MCF 10A (cell line): ENCODE data around the gene ISCU. TPM values are rescaled to one million over a fixed set of nuclear protein-coding genes. Genes with fewer than 3 reads are reported as not detected.

Source experiments
- BruUV-seq: library from RNA; stranded (reverse); fragments of 400-500 nt; replicated peaks from 2 replicates; lab custom pipeline; 2021; lab: Mats Ljungman, UMichigan
- CTCF ChIA-PET: fragments of 300-600 bp; sonication (Branson Sonifier 250); formaldehyde crosslinking; extraction: SDS; loops from one replicate; lab custom pipeline; 2021; ENCODE audit warnings: antibody characterized with exemption, inconsistent platforms; lab: Yijun Ruan, JAX
- POLR2A ChIA-PET: fragments of 300-600, 350-650 bp; sonication (Branson Sonifier 250); formaldehyde crosslinking; extraction: SDS; loops from one replicate; lab custom pipeline; 2020; ENCODE audit warnings: antibody characterized with exemption, inconsistent platforms; lab: Yijun Ruan, JAX
- DNase-seq: peaks from one replicate; pipeline ENCODE4 v3.0.0-alpha.2; 2018; ENCODE audit not compliant: unreplicated experiment
- H3K27ac Mint-ChIP-seq: one replicate; pipeline ENCODE4 v1.8.0; 2022; ENCODE audit warnings: mild to moderate bottlenecking, low read depth, mixed read lengths; ENCODE audit not compliant: unreplicated experiment
- H3K27me3 Mint-ChIP-seq: one replicate; pipeline ENCODE4 v1.8.0; 2022; ENCODE audit warnings: mixed read lengths; ENCODE audit not compliant: insufficient read depth, unreplicated experiment
- H3K36me3 Mint-ChIP-seq: one replicate; pipeline ENCODE4 v1.8.0; 2022; ENCODE audit warnings: mild to moderate bottlenecking, moderate library complexity, mixed read lengths; ENCODE audit not compliant: insufficient read depth, unreplicated experiment
- H3K4me1 Mint-ChIP-seq: one replicate; pipeline ENCODE4 v1.8.0; 2022; ENCODE audit warnings: mixed read lengths; ENCODE audit not compliant: insufficient read depth, unreplicated experiment
- H3K4me3 Mint-ChIP-seq: one replicate; pipeline ENCODE4 v1.8.0; 2022; ENCODE audit warnings: mild to moderate bottlenecking, moderate library complexity, mixed read lengths; ENCODE audit not compliant: unreplicated experiment
- H3K9me3 Mint-ChIP-seq: one replicate; pipeline ENCODE4 v1.8.0; 2022; ENCODE audit warnings: mixed read lengths; ENCODE audit not compliant: unreplicated experiment
- intact Hi-C: fragments of 100-400 bp; cut with micrococcal nuclease; formaldehyde crosslinking; loops from 2 replicates; pipeline ENCODE4 v1.14.1; 2022
- total RNA-seq: library from RNA; stranded (reverse); gene quantifications from 2 replicates; pipeline ENCODE4 v1.2.3, GENCODE V29; 2022
- TF ChIP-seq, protein P1 (sequence below): fragments of 200-600 bp; IDR thresholded peaks from one replicate; pipeline ENCODE4 v1.8.0; 2022; ENCODE audit warnings: antibody characterized with exemption, mild to moderate bottlenecking; ENCODE audit not compliant: unreplicated experiment

Gene ISCU
- total RNA-seq, 1 experiment from 2014 or later = 115 TPM

DNA sequence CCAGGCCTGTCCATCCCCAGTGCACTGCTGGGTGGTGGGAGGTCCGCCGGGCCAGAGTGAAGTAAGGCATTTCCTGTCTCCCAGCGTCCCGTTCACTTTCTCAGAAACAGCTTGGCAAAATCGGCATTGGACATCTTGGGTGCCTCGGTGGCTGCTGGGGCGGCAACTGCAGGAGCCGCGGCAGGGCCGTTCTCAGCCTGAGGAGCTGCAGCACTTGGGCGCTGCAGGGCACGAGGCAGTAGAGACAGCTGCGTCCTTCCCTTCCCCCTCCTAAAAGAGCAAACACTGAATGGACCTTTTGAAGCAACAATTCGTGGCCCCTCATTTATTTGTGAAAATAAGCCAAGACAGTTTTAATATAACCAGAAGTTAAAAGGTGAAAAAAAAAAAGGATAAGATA lies 39.0 kb upstream of the ISCU start:
- intact Hi-C loops = no loop called here
- no peaks in the 10 kb centered on the region for H3K27me3 Mint-ChIP-seq
- no peak overlapping the region for H3K27ac Mint-ChIP-seq
- POLR2A ChIA-PET = interaction anchor here (1.9 kb wide), 1 partner anchor 10 kb away, joined by 5 read pairs; no protein-coding TSS in a partner anchor
- no TSS peak for BruUV-seq
- H3K4me1 Mint-ChIP-seq = no peaks in the 10 kb centered on the region
- peaks cover 91% of the 10 kb centered on the region for H3K36me3 Mint-ChIP-seq
- no peak overlapping the region for H3K4me3 Mint-ChIP-seq
- CTCF ChIA-PET = interaction anchor here (0.8 to 2.7 kb wide), 2 partner anchors 9 to 11 kb away, joined by 3 to 11 read pairs; no protein-coding TSS in a partner anchor
- no peak for DNase-seq
- no peaks in the 10 kb centered on the region for H3K9me3 Mint-ChIP-seq
- TF ChIP-seq, protein P1, sequence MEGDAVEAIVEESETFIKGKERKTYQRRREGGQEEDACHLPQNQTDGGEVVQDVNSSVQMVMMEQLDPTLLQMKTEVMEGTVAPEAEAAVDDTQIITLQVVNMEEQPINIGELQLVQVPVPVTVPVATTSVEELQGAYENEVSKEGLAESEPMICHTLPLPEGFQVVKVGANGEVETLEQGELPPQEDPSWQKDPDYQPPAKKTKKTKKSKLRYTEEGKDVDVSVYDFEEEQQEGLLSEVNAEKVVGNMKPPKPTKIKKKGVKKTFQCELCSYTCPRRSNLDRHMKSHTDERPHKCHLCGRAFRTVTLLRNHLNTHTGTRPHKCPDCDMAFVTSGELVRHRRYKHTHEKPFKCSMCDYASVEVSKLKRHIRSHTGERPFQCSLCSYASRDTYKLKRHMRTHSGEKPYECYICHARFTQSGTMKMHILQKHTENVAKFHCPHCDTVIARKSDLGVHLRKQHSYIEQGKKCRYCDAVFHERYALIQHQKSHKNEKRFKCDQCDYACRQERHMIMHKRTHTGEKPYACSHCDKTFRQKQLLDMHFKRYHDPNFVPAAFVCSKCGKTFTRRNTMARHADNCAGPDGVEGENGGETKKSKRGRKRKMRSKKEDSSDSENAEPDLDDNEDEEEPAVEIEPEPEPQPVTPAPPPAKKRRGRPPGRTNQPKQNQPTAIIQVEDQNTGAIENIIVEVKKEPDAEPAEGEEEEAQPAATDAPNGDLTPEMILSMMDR = no peak

DNA sequence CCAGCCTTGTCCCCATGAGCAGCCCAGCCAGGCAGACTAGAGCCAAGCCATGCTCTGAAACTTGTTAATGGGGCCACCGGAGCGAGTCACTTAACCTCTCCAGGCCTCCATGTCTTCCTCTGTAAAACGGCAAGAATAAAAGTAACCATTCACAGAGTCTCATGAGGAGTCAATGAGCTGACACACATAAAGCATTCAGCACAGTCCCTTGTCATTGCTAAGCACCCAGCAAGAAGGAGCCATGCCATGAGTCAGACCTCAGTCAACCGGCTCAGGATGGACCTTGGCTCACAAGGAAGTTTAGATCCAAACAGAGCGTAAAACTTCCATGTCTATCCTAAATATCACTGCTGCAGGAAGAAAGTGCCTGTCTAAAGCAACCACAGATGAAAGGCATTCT lies 36.7 kb upstream of the ISCU start:
- no peak overlapping the region for H3K4me3 Mint-ChIP-seq
- DNase-seq = no peak
- no peaks in the 10 kb centered on the region for H3K4me1 Mint-ChIP-seq
- intact Hi-C loops = no loop called here
- peaks cover 91% of the 10 kb centered on the region for H3K36me3 Mint-ChIP-seq
- ChIA-PET POLR2A (no interaction called here), CTCF (interaction anchor here (0.6 to 2.2 kb wide), 3 partner anchors 11 to 92 kb away, joined by 3 to 6 read pairs (median 3); no protein-coding TSS in a partner anchor)
- H3K9me3 Mint-ChIP-seq = no peaks in the 10 kb centered on the region
- H3K27me3 Mint-ChIP-seq = no peaks in the 10 kb centered on the region
- BruUV-seq = no TSS peak
- TF ChIP-seq, protein P1 = no peak
- H3K27ac Mint-ChIP-seq = no peak overlapping the region

DNA sequence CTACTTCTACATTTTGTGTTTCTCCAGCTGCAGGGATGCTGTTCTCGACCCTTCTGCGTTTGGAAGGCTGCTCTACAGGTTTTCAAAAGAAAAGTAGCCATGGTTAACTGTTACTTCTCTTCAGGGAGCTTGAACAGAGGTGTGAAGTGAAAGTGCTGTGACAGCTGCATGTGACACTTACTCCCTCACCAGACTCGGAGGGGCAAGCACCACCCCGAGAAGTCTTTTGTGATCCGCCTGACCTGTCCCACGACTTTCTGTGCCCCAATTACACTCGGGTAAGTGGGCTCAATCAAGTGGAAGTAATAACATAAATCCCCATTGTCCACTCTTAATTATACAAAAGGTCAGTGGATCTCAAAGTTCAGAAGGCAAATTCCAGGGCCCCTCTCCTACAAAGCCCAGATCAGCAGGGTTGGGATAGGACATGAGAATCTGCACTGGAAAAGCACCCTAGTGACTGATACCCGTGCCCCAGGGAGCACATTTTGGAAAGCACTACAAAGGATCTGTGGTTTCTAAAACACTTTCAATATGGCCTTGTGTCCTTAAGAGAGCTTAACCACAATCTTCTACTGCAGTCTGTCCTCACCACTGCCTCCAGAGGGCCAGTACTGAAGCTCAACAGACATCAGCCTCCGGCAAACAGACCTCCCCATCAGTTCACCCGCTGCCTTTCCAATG lies 35.8 kb upstream of the ISCU start:
- H3K4me3 Mint-ChIP-seq = no peak overlapping the region
- no peaks in the 10 kb centered on the region for H3K4me1 Mint-ChIP-seq
- no peaks in the 10 kb centered on the region for H3K9me3 Mint-ChIP-seq
- TF ChIP-seq, protein P1 = no peak
- POLR2A ChIA-PET = no interaction called here
- CTCF ChIA-PET = interaction anchor here (0.7 to 2.2 kb wide), 3 partner anchors 14 to 492 kb away, joined by 3 to 6 read pairs (median 3); no protein-coding TSS in a partner anchor
- no peaks in the 10 kb centered on the region for H3K27me3 Mint-ChIP-seq
- intact Hi-C loops = no loop called here
- DNase-seq = no peak
- peaks cover 84% of the 10 kb centered on the region for H3K36me3 Mint-ChIP-seq
- BruUV-seq = no TSS peak
- peak overlapping the region; percentile 32 for H3K27ac Mint-ChIP-seq

DNA sequence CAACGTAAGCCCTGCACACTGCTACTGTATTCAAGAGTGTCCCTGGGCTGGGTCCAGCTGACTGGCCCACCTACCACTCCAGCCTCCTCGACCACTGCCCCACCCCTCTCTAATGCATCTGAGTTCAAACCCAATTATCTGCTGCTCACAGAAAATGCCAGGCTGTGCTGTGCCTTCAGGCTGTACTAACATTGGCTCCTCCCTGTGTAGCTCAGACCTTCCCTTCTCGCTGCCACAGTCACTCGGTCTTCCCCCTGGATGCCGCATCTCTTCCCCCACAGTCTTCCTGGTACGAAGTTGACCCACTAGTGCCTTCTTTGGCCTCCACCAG lies 35.3 kb upstream of the ISCU start:
- H3K36me3 Mint-ChIP-seq = peaks cover 86% of the 10 kb centered on the region
- no peaks in the 10 kb centered on the region for H3K27me3 Mint-ChIP-seq
- no peak overlapping the region for H3K4me3 Mint-ChIP-seq
- H3K27ac Mint-ChIP-seq = peak overlapping the region; percentile 32
- POLR2A ChIA-PET = no interaction called here
- CTCF ChIA-PET = interaction anchor here (0.6 to 2.2 kb wide), 2 partner anchors 91 to 1407 kb away, joined by 4 to 6 read pairs; no protein-coding TSS in a partner anchor
- no peaks in the 10 kb centered on the region for H3K9me3 Mint-ChIP-seq
- no TSS peak for BruUV-seq
- TF ChIP-seq, protein P1 = no peak
- no peak for DNase-seq
- H3K4me1 Mint-ChIP-seq = no peaks in the 10 kb centered on the region
- intact Hi-C loops = no loop called here
